Measurements from ENCODE around the gene SBF2.

Gene SBF2

GRCh38 chr11:9847636-9848035 is 446.4 kb downstream of the SBF2 start:
- Histone ChIP-seq H3K36me3 (ENCODE audit: insufficient read depth) (no peaks in the 10 kb centered on the region), H3K27ac (no peak overlapping the region), H3K9ac (no peak overlapping the region), H3K79me2 (ENCODE audit: insufficient read depth, low read depth) (no peaks in the 10 kb centered on the region), H3K4me3 (IDR thresholded peaks at IDR 0.05; ENCODE audit: insufficient read depth, low read depth, low read length) (no peak overlapping the region), H4K20me1 (ENCODE audit: insufficient read depth) (no peaks in the 10 kb centered on the region), H2AFZ (ENCODE audit: low read depth) (no peak overlapping the region), H3K27me3 (ENCODE audit: insufficient read depth, low read depth) (no peaks in the 10 kb centered on the region), H3K4me1 (ENCODE audit: low read depth, poor library complexity, severe bottlenecking) (no peaks in the 10 kb centered on the region), H3K4me2 (no peak overlapping the region)
- TF ChIP-seq, protein P1, sequence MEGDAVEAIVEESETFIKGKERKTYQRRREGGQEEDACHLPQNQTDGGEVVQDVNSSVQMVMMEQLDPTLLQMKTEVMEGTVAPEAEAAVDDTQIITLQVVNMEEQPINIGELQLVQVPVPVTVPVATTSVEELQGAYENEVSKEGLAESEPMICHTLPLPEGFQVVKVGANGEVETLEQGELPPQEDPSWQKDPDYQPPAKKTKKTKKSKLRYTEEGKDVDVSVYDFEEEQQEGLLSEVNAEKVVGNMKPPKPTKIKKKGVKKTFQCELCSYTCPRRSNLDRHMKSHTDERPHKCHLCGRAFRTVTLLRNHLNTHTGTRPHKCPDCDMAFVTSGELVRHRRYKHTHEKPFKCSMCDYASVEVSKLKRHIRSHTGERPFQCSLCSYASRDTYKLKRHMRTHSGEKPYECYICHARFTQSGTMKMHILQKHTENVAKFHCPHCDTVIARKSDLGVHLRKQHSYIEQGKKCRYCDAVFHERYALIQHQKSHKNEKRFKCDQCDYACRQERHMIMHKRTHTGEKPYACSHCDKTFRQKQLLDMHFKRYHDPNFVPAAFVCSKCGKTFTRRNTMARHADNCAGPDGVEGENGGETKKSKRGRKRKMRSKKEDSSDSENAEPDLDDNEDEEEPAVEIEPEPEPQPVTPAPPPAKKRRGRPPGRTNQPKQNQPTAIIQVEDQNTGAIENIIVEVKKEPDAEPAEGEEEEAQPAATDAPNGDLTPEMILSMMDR (conservative IDR thresholded peaks at IDR 0.05; ENCODE audit: low read depth, low read length), result no peak

DNA sequence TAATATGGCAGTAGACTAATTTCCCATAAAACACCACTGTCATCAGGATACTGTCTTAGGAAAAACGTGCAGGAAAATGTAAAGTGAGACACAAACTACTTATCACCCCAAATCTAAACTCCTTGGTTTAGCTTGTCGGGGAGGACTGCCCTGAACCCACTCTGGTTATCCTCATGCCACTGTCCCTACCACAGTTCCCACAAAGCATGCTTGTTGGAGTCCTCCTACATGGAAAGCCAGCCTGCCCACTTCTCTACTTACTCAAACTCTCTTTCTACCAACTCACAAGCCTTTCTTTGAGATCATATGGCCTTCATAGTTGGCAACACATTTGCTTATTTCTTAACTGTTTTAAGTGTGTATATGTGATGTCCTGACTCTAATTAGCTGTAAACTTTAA is 451.1 kb downstream of the SBF2 start:
- TF ChIP-seq, protein P1 (conservative IDR thresholded peaks at IDR 0.05; ENCODE audit: low read depth, low read length), result no peak
- Histone ChIP-seq H3K36me3 (ENCODE audit: insufficient read depth) (no peaks in the 10 kb centered on the region), H3K9ac (no peak overlapping the region), H2AFZ (ENCODE audit: low read depth) (no peak overlapping the region), H3K4me3 (IDR thresholded peaks at IDR 0.05; ENCODE audit: insufficient read depth, low read depth, low read length) (no peak overlapping the region), H3K79me2 (ENCODE audit: insufficient read depth, low read depth) (no peaks in the 10 kb centered on the region), H3K4me1 (ENCODE audit: low read depth, poor library complexity, severe bottlenecking) (peaks cover 32% of the 10 kb centered on the region), H3K27me3 (ENCODE audit: insufficient read depth, low read depth) (no peaks in the 10 kb centered on the region), H3K27ac (no peak overlapping the region), H4K20me1 (ENCODE audit: insufficient read depth) (no peaks in the 10 kb centered on the region), H3K4me2 (no peak overlapping the region)

DNA sequence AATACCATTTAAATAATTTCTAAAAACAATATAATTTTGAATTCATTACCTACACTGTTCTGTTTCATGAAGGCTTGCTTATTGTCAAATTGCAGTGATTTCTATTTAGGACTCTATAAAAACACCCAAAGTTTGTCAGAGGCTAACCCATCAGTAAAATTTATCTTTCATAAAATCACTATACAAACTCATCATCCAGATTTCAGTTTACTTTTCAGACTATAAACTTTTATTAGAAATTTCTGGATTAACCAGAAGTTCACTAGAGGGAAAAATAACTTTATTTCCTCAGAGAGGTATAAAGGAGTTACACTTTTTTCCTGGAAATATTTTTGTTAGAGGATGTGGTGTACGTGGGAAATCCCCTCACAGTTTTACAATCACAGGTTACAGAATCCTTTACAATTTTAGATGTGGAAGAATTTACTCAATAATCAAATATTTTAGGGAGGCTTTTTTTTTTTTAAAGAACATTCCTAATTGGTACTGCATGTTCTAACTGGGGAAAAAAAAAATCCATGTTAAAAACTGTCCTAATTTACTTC is 453.5 kb downstream of the SBF2 start:
- peak overlapping the region; percentile 22; the same call in 1 of the 2 replicates for H3K4me2 ChIP-seq
- H2AFZ ChIP-seq (ENCODE audit: low read depth), result no peak overlapping the region
- H3K4me1 ChIP-seq (ENCODE audit: low read depth, poor library complexity, severe bottlenecking), result peaks cover 32% of the 10 kb centered on the region
- no peaks in the 10 kb centered on the region for H3K79me2 ChIP-seq (ENCODE audit: insufficient read depth, low read depth)
- H3K27ac ChIP-seq, result no peak overlapping the region
- H4K20me1 ChIP-seq (ENCODE audit: insufficient read depth), result no peaks in the 10 kb centered on the region
- no peaks in the 10 kb centered on the region for H3K27me3 ChIP-seq (ENCODE audit: insufficient read depth, low read depth)
- no peak overlapping the region for H3K9ac ChIP-seq
- no peaks in the 10 kb centered on the region for H3K36me3 ChIP-seq (ENCODE audit: insufficient read depth)
- no peak overlapping the region for H3K4me3 ChIP-seq (IDR thresholded peaks at IDR 0.05; ENCODE audit: insufficient read depth, low read depth, low read length)
- TF ChIP-seq, protein P1 (conservative IDR thresholded peaks at IDR 0.05; ENCODE audit: low read depth, low read length), result no peak

DNA sequence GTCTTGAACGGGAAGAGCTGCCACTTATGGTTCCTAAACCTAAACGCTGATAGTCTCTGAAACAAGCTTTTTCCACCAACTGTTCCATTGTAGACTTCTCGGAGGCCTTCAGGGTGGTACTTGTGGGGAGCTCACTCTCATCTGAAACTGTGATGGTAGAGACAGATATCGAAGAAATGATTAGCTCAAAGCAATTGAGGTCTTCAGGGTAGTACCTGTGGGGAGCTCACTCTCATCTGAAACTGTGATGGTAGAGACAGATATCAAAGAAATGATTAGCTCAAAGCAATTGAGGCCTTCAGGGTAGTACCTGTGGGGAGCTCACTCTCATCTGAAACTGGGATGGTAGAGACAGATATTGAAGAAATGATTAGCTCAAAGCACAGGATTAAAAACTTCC is 454.5 kb downstream of the SBF2 start:
- no peaks in the 10 kb centered on the region for H3K36me3 ChIP-seq (ENCODE audit: insufficient read depth)
- TF ChIP-seq, protein P1 (conservative IDR thresholded peaks at IDR 0.05; ENCODE audit: low read depth, low read length), result no peak
- H4K20me1 ChIP-seq (ENCODE audit: insufficient read depth), result no peaks in the 10 kb centered on the region
- no peaks in the 10 kb centered on the region for H3K79me2 ChIP-seq (ENCODE audit: insufficient read depth, low read depth)
- no peaks in the 10 kb centered on the region for H3K27me3 ChIP-seq (ENCODE audit: insufficient read depth, low read depth)
- peak overlapping the region; percentile 22 for H3K4me2 ChIP-seq
- peaks cover 32% of the 10 kb centered on the region for H3K4me1 ChIP-seq (ENCODE audit: low read depth, poor library complexity, severe bottlenecking)
- no peak overlapping the region for H3K4me3 ChIP-seq (IDR thresholded peaks at IDR 0.05; ENCODE audit: insufficient read depth, low read depth, low read length)
- H3K27ac ChIP-seq, result peak overlapping the region; percentile 26; the same call in 1 of the 2 replicates
- no peak overlapping the region for H2AFZ ChIP-seq (ENCODE audit: low read depth)
- no peak overlapping the region for H3K9ac ChIP-seq

All from KMS-11 (cell line).